T-helper 17 cell (primary cell): ENCODE measurements around the gene ZNF438. TPM values are rescaled to one million over a fixed set of nuclear protein-coding genes. Genes with fewer than 3 reads are reported as not detected.

Experiments used
- ATAC-seq: fragments of 150-1000 bp; cut with Tn5 transposase; 2 replicates; pipeline ENCODE4 v1.10.0; 2021; ENCODE audit warnings: mild to moderate bottlenecking, moderate library complexity
- DNase-seq, 3 donors: peaks; one replicate each; pipeline versions ENCODE4 v3.0.0 to v3.0.0-alpha.2; 2020 to 2021
- H3K9me3 ChIP-seq: one replicate; pipeline ENCODE4 v1.7.0; 2013; ENCODE audit warnings: low read length, mild to moderate bottlenecking; ENCODE audit not compliant: control insufficient read depth, poor library complexity, severe bottlenecking
- H3K27ac Mint-ChIP-seq: one replicate; pipeline ENCODE4 v1.8.0; 2022; ENCODE audit warnings: mild to moderate bottlenecking, moderate library complexity, mixed read lengths
- H3K27me3 Mint-ChIP-seq: one replicate; pipeline ENCODE4 v1.8.0; 2022; ENCODE audit warnings: mixed read lengths
- H3K36me3 Mint-ChIP-seq: one replicate; pipeline ENCODE4 v1.8.0; 2022; ENCODE audit warnings: low read depth, mixed read lengths
- H3K4me1 Mint-ChIP-seq: one replicate; pipeline ENCODE4 v1.8.0; 2022; ENCODE audit warnings: mild to moderate bottlenecking, mixed read lengths
- H3K4me3 Mint-ChIP-seq: one replicate; pipeline ENCODE4 v1.8.0; 2022; ENCODE audit warnings: mild to moderate bottlenecking, moderate library complexity, mixed read lengths
- total RNA-seq, 4 donors: library from RNA in 2 of 4; stranded (reverse) in 2 of 4; gene quantifications; one replicate each; pipeline ENCODE4 v1.2.3 and lab custom pipeline; 2022 to 2026

ZNF438 gene
- total RNA-seq, 2 donors from 2014 or later: 3.1 to 3.7 TPM

GRCh38 chr10:30997536-30998235 is 34.0 kb downstream of the ZNF438 start:
- ATAC-seq (no peak), DNase-seq (no peak)
- no peaks in the 10 kb centered on the region for H3K36me3 Mint-ChIP-seq
- H3K9me3 ChIP-seq: peaks cover 4% of the 10 kb centered on the region
- H3K27ac Mint-ChIP-seq: peak overlapping the region; percentile 77
- peak overlapping the region; percentile 71 for H3K4me3 Mint-ChIP-seq
- H3K27me3 Mint-ChIP-seq: no peaks in the 10 kb centered on the region
- H3K4me1 Mint-ChIP-seq: peaks cover 11% of the 10 kb centered on the region

GRCh38 chr10:30996481-30997005 is 35.1 kb downstream of the ZNF438 start:
- peak overlapping the region; percentile 1 for H3K27ac Mint-ChIP-seq
- DNase-seq: no peak
- H3K27me3 Mint-ChIP-seq: no peaks in the 10 kb centered on the region
- no peak for ATAC-seq
- H3K4me3 Mint-ChIP-seq: no peak overlapping the region
- peaks cover 2% of the 10 kb centered on the region for H3K36me3 Mint-ChIP-seq
- peaks cover 11% of the 10 kb centered on the region for H3K4me1 Mint-ChIP-seq
- H3K9me3 ChIP-seq: peaks cover 4% of the 10 kb centered on the region

GRCh38 chr10:30995081-30995770 is 36.4 kb downstream of the ZNF438 start:
- H3K4me1 Mint-ChIP-seq: peaks cover 11% of the 10 kb centered on the region
- H3K4me3 Mint-ChIP-seq: no peak overlapping the region
- DNase-seq: no peak
- H3K36me3 Mint-ChIP-seq: peaks cover 2% of the 10 kb centered on the region
- H3K9me3 ChIP-seq: peaks cover 4% of the 10 kb centered on the region
- no peak for ATAC-seq
- no peaks in the 10 kb centered on the region for H3K27me3 Mint-ChIP-seq
- H3K27ac Mint-ChIP-seq: no peak overlapping the region

DNA sequence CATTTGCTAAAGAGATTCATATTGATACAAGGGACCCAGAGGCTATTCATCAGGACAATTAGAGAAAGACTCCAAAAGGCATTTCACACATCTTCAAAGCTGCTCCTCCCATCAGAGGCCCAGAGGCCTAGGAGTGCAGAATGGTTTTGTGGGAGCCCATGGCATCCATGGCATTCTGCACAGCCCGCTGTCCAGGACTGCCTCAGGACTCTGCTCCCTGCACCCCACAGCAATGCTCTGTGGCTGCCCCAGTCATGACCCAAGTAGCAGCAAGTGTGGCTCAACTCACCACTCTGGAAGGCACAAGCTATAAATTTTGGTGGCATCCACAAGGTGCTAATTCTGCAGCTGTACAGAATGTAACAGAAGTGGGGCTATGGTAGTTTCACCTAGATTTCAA is 38.5 kb downstream of the ZNF438 start:
- H3K27me3 Mint-ChIP-seq: no peaks in the 10 kb centered on the region
- H3K4me1 Mint-ChIP-seq: peaks cover 6% of the 10 kb centered on the region
- ATAC-seq (no peak), DNase-seq (no peak)
- peaks cover 4% of the 10 kb centered on the region for H3K9me3 ChIP-seq
- H3K27ac Mint-ChIP-seq: no peak overlapping the region
- H3K4me3 Mint-ChIP-seq: no peak overlapping the region
- peaks cover 2% of the 10 kb centered on the region for H3K36me3 Mint-ChIP-seq

- peaks cover 2% of the 10 kb centered on the region for H3K36me3 Mint-ChIP-seq
- ATAC-seq: no peak
These were observed 39.0 kb downstream of the ZNF438 start for GRCh38 chr10:30992681-30993080.

GRCh38 chr10:30991647-30992011 is 40.0 kb downstream of the ZNF438 start:
- peaks cover 4% of the 10 kb centered on the region for H3K9me3 ChIP-seq
- no peak overlapping the region for H3K4me3 Mint-ChIP-seq
- ATAC-seq: no peak
- H3K36me3 Mint-ChIP-seq: peaks cover 2% of the 10 kb centered on the region
- peaks cover 4% of the 10 kb centered on the region for H3K4me1 Mint-ChIP-seq
- no peaks in the 10 kb centered on the region for H3K27me3 Mint-ChIP-seq
- H3K27ac Mint-ChIP-seq: no peak overlapping the region
- DNase-seq: no peak

More at GRCh38 chr10:30992681-30993080, 39.0 kb downstream of the ZNF438 start:
- no peak overlapping the region for H3K27ac Mint-ChIP-seq
- DNase-seq: no peak
- no peak overlapping the region for H3K4me3 Mint-ChIP-seq
- peaks cover 4% of the 10 kb centered on the region for H3K9me3 ChIP-seq
- no peaks in the 10 kb centered on the region for H3K27me3 Mint-ChIP-seq
- H3K4me1 Mint-ChIP-seq: peaks cover 6% of the 10 kb centered on the region

DNA sequence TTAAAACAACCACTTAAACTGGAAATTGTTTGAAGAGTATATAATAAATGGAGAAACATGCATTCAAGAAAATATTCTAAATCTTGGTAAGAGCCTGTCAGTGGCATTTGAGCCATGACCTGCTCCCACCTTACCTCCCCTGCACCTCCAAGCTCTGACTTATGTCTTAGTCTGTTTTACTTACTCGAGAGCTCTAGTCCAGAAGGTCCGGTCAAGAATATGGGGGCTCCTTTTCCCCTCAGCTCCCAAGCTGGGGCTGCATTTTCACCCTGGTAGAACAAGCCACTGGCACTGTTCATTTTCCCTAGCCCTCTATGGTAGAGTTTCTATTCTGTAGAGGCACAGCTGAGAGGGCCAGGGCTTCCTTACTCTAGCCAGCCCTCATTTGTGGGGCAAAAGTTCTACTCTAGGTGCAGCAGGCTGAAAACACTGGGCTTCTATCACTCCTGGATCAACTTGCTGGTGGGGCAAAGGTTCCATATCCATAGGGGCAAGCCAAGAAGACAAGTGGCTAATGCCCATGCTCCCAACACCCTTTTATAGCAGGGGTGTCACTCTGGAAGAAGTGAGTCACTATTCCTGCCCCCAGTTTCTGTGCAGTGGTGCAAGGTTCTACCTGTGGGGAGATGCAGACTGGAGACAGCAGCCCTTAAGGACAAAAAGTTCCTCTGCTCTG is 40.6 kb downstream of the ZNF438 start:
- no peak for ATAC-seq
- no peaks in the 10 kb centered on the region for H3K4me1 Mint-ChIP-seq
- H3K4me3 Mint-ChIP-seq: no peak overlapping the region
- H3K9me3 ChIP-seq: peaks cover 4% of the 10 kb centered on the region
- no peak overlapping the region for H3K27ac Mint-ChIP-seq
- no peaks in the 10 kb centered on the region for H3K27me3 Mint-ChIP-seq
- peaks cover 2% of the 10 kb centered on the region for H3K36me3 Mint-ChIP-seq
- DNase-seq: no peak

DNA sequence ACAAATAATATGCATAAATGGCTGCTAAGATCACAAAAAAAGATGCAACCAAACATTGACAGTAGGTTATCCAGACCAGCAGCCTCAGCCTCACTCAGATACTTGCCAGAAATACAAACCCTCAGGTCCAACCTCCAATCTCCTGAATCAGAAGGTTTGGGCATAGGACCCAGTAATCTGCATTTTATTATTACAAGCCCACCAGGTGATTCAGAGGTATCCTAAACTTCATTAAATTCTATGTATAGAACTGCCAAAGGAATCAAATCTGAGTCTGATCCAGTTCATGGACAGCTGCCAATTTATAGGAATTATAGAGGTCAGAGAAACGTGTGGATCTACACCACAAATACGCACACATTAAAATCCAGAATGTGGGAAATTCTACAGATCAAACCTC is 41.3 kb downstream of the ZNF438 start:
- H3K9me3 ChIP-seq: peaks cover 4% of the 10 kb centered on the region
- H3K27me3 Mint-ChIP-seq: no peaks in the 10 kb centered on the region
- ATAC-seq (no peak), DNase-seq (no peak)
- no peaks in the 10 kb centered on the region for H3K4me1 Mint-ChIP-seq
- H3K36me3 Mint-ChIP-seq: peaks cover 2% of the 10 kb centered on the region
- H3K27ac Mint-ChIP-seq: no peak overlapping the region
- no peak overlapping the region for H3K4me3 Mint-ChIP-seq

DNA sequence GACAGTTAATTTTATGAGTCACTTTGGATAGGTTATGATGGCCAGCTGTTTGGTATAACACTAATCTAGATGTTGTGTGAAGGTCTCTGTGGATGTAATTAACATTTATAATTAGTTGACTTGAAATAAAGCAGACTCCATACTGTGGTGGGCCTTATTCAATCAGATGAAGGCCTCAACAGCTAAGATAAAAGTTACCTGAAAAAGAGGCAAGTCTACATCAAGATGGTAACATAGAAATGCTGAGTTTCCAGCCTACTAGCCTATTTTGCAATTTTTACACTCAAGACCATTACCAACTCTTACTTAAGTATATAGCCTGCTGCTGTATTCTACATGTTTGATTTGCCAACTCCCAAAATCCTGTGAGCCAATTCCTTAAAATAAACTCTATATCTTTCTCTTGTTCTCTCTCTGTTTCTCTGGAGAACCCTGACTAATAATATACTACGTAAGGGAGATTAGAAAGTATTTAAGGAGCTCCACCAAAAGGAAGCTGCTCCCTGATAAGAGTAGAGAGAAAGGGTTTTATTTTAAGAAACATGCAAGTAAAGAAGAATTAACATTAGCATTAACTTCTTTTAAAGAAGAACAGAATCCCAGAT is 42.7 kb downstream of the ZNF438 start:
- no peak overlapping the region for H3K27ac Mint-ChIP-seq
- no peak overlapping the region for H3K4me3 Mint-ChIP-seq
- DNase-seq: no peak
- no peaks in the 10 kb centered on the region for H3K4me1 Mint-ChIP-seq
- H3K9me3 ChIP-seq: no peaks in the 10 kb centered on the region
- peaks cover 2% of the 10 kb centered on the region for H3K36me3 Mint-ChIP-seq
- no peak for ATAC-seq
- no peaks in the 10 kb centered on the region for H3K27me3 Mint-ChIP-seq

DNA sequence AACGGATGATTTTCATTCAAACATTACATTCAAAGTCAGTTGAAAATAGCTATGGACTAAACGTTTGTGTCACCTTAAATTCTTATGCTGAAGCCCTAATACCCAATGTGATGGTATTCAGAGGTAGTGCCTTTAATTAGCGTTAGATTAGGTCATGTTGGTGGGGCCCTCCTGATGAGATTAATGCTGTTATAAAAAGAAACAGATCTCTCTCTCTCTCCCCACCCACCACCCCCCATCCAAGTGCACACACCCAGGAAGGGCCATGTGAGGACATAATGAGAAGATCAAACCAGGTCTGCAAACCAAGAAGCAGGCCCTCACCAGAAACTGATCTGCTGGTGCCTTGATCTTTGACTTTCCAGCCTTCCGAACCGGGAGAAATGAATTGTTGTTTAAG is 44.2 kb downstream of the ZNF438 start:
- H3K4me1 Mint-ChIP-seq: no peaks in the 10 kb centered on the region
- H3K27ac Mint-ChIP-seq: no peak overlapping the region
- H3K27me3 Mint-ChIP-seq: no peaks in the 10 kb centered on the region
- no peak overlapping the region for H3K4me3 Mint-ChIP-seq
- DNase-seq (no peak), ATAC-seq (no peak)
- peaks cover 2% of the 10 kb centered on the region for H3K36me3 Mint-ChIP-seq
- no peaks in the 10 kb centered on the region for H3K9me3 ChIP-seq

DNA sequence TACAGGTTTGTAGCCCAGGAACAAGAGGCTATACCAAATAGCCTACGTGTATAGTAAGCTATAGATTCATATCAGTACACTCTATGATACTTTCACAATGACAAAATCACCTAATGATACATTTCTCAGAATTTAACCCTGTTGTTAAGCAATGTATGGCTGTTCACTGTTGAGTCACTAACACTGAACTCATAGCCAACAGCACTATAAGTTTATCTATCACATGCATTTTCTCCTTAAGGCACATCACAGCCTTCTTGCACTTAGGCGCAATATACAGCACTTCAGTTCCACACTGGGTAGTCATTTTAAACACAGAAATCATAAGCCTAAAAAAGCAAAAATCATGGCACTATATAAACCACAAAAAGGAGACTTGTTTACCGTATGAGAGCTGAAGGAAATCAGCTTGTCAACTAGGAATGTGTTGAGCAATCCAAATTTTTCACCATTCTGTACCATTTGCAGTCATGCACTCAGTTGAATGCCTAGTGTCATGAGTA is 45.6 kb downstream of the ZNF438 start:
- DNase-seq (no peak), ATAC-seq (no peak)
- Mint-ChIP-seq H3K27me3 (no peaks in the 10 kb centered on the region), H3K27ac (no peak overlapping the region), H3K4me3 (no peak overlapping the region), H3K4me1 (no peaks in the 10 kb centered on the region), H3K36me3 (no peaks in the 10 kb centered on the region)
- H3K9me3 ChIP-seq: no peaks in the 10 kb centered on the region

DNA sequence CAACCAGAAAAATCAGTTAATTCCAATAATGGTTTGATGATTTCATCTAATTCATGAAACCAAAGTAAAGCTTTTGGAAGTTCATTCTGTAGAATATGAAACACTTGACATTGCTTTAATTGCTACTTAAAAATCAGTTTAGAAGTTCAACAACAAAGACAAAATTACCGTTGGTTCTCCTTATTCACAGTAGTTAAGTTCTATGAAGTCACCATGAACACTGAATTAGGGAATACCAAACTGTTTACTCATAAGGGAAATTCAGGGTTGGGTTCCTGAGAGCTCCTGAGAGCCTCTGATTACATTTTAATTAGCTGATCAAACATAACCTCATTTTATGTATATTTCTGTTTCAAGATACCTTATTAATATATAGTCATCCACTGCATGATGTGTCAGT is 46.2 kb downstream of the ZNF438 start:
- Mint-ChIP-seq H3K4me3 (no peak overlapping the region), H3K4me1 (no peaks in the 10 kb centered on the region), H3K27ac (no peak overlapping the region), H3K36me3 (peaks cover 2% of the 10 kb centered on the region), H3K27me3 (no peaks in the 10 kb centered on the region)
- ATAC-seq: no peak
- H3K9me3 ChIP-seq: no peaks in the 10 kb centered on the region
- DNase-seq: no peak
